Peyer's patch (tissue), 4 donors: ENCODE data around the gene CTU2. TPM values are rescaled to one million over a fixed set of nuclear protein-coding genes. Genes with fewer than 3 reads are reported as not detected.

ENCODE experiments used
- DNase-seq, 3 donors: peaks; one replicate each; pipeline ENCODE4 v3.0.0-alpha.2; 2017 to 2019
- H3K27ac ChIP-seq, 4 donors: fragments of 200-600 bp; sonication (generic); one replicate each; pipeline ENCODE4 v1.5.1; 2016 to 2019
- H3K27me3 ChIP-seq, 2 donors: fragments of 200-600 bp; sonication (generic); one replicate each; pipeline ENCODE4 v1.5.1; 2019
- H3K36me3 ChIP-seq, 3 donors: fragments of 200-600 bp; sonication (generic); one replicate each; pipeline ENCODE4 v1.5.1; 2016 to 2019
- H3K4me1 ChIP-seq, 4 donors: fragments of 200-600 bp; sonication (generic); one replicate each; pipeline ENCODE4 v1.5.1; 2016 to 2019
- H3K4me3 ChIP-seq, 4 donors: fragments of 200-600 bp; sonication (generic); 1 replicate in 3 of 4; 2 replicates in 1 of 4; pipeline ENCODE4 v1.5.1; 2016 to 2019; ENCODE audit warnings: mild to moderate bottlenecking in 1 of 4
- H3K9me3 ChIP-seq, 4 donors: fragments of 200-600 bp; sonication (generic); one replicate each; pipeline ENCODE4 v1.5.1; 2016 to 2019; ENCODE audit warnings: mild to moderate bottlenecking in 1 of 4
- POLR2A ChIP-seq, 2 donors: fragments of 450-650 bp; IDR thresholded peaks; one replicate each; pipeline ENCODE4 v1.5.1; 2017; ENCODE audit warnings: antibody characterized with exemption in 2 of 2, mild to moderate bottlenecking in 2 of 2, moderate library complexity in 2 of 2
- total RNA-seq, 4 donors: library from RNA; depleted of rRNA; stranded (reverse); fragments of >200 nt; gene quantifications; one replicate each; pipeline ENCODE4 v1.1.0, GENCODE V29; 2016
- TF ChIP-seq, protein P1 (sequence below), 6 experiments: fragments of 450-650 bp in 4 of 6; fragments of 200-600 bp in 2 of 6; sonication (generic) in 1 of 6; IDR thresholded peaks; one replicate each; pipeline ENCODE4 v1.5.1; 2017 to 2019; ENCODE audit warnings: antibody characterized with exemption in 6 of 6, mild to moderate bottlenecking in 3 of 6, moderate library complexity in 1 of 6

Gene CTU2
- total RNA-seq, 4 donors from 2014 or later = 3.9 to 25.1 (median 9.3) TPM

DNA sequence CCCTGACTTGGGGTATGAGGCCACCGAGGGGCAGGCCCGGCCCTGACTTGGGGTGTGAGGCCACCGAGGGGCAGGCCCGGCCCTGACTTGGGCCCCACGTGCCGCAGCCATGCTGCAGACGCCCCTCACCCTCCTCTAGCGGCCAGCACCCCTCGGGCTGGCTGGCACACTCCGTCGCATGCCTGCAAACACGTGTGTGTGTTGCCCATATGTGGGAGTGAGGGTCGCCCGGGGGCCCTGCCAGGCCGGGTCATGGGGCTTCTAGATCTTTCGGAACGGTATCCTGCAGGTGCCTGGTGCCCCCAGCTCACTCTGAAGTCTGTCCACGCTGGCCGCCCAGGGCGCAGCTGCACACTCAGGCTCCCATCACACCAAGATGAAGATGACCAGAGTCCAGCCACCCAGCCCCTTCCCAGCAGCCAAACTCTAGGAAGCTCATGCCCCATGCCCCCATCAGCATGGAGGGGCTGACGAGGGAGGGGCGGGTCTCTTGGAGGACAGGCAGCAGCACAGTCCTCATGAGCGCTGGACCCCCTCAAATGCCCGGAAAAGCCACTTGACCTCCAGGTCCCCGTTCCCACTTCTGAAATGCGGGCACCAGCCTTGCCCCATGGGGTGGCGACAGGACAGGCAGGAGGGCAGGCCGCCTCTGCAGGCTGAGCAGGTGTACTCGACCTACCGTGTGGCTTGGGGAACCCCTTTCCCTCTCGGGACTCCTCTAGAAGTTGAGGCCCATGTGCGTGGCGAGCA is 33.8 kb downstream of the CTU2 start:
- no peak for DNase-seq
- Histone ChIP-seq H3K36me3 (peaks cover 0 to 44% (median 0%) of the 10 kb centered on the region in 3 donors), H3K27ac (no peak overlapping the region), H3K4me1 (peaks cover 0 to 26% (median 17%) of the 10 kb centered on the region in 4 donors), H3K27me3 (no peaks in the 10 kb centered on the region), H3K9me3 (no peaks in the 10 kb centered on the region), H3K4me3 (no peak overlapping the region)
- TF ChIP-seq POLR2A (IDR thresholded peaks at IDR 0.05) = no peak
- TF ChIP-seq, protein P1, sequence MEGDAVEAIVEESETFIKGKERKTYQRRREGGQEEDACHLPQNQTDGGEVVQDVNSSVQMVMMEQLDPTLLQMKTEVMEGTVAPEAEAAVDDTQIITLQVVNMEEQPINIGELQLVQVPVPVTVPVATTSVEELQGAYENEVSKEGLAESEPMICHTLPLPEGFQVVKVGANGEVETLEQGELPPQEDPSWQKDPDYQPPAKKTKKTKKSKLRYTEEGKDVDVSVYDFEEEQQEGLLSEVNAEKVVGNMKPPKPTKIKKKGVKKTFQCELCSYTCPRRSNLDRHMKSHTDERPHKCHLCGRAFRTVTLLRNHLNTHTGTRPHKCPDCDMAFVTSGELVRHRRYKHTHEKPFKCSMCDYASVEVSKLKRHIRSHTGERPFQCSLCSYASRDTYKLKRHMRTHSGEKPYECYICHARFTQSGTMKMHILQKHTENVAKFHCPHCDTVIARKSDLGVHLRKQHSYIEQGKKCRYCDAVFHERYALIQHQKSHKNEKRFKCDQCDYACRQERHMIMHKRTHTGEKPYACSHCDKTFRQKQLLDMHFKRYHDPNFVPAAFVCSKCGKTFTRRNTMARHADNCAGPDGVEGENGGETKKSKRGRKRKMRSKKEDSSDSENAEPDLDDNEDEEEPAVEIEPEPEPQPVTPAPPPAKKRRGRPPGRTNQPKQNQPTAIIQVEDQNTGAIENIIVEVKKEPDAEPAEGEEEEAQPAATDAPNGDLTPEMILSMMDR (IDR thresholded peaks at IDR 0.05) = no peak

- Histone ChIP-seq H3K36me3 (peaks cover 0 to 38% (median 0%) of the 10 kb centered on the region in 3 donors), H3K9me3 (no peaks in the 10 kb centered on the region), H3K4me3 (no peak overlapping the region), H3K27ac (no peak overlapping the region), H3K4me1 (peaks cover 0 to 29% (median 20%) of the 10 kb centered on the region in 4 donors), H3K27me3 (no peaks in the 10 kb centered on the region)
- DNase-seq = no peak
- TF ChIP-seq POLR2A (IDR thresholded peaks at IDR 0.05) = no peak
- TF ChIP-seq, protein P1 (IDR thresholded peaks at IDR 0.05) = no peak
These were observed 34.4 kb downstream of the CTU2 start for GRCh38 chr16:88740727-88741055.

- Histone ChIP-seq H3K36me3 (peaks cover 0 to 33% (median 0%) of the 10 kb centered on the region in 3 donors), H3K4me1 (peaks cover 0 to 33% (median 23%) of the 10 kb centered on the region in 4 donors), H3K27me3 (no peaks in the 10 kb centered on the region), H3K27ac (no peak overlapping the region), H3K9me3 (no peaks in the 10 kb centered on the region), H3K4me3 (no peak overlapping the region)
- TF ChIP-seq, protein P1 (IDR thresholded peaks at IDR 0.05) = no peak
- TF ChIP-seq POLR2A (IDR thresholded peaks at IDR 0.05) = no peak
- no peak for DNase-seq
These were observed 35.1 kb downstream of the CTU2 start for GRCh38 chr16:88741368-88741767.

GRCh38 chr16:88742896-88743605 is 36.7 kb downstream of the CTU2 start:
- Histone ChIP-seq H3K4me1 (peaks cover 0 to 37% (median 20%) of the 10 kb centered on the region in 4 donors), H3K9me3 (no peaks in the 10 kb centered on the region), H3K27me3 (no peaks in the 10 kb centered on the region), H3K36me3 (peaks cover 0 to 23% (median 0%) of the 10 kb centered on the region in 3 donors), H3K4me3 (no peak overlapping the region), H3K27ac (no peak overlapping the region)
- TF ChIP-seq, protein P1 (IDR thresholded peaks at IDR 0.05) = no peak
- no peak for TF ChIP-seq POLR2A (IDR thresholded peaks at IDR 0.05)
- DNase-seq = no peak

- peak overlapping the region in 1 of 4 donors; percentile 31 for H3K27ac ChIP-seq
- no peak overlapping the region for H3K4me3 ChIP-seq
- DNase-seq = peak; percentile 73 to 92 (median 88)
- H3K4me1 ChIP-seq = peaks cover 0 to 37% (median 20%) of the 10 kb centered on the region in 4 donors
- H3K27me3 ChIP-seq = no peaks in the 10 kb centered on the region
- H3K36me3 ChIP-seq = peaks cover 0 to 18% (median 0%) of the 10 kb centered on the region in 3 donors
- H3K9me3 ChIP-seq = no peaks in the 10 kb centered on the region
- TF ChIP-seq POLR2A (IDR thresholded peaks at IDR 0.05) = no peak
- TF ChIP-seq, protein P1 (IDR thresholded peaks at IDR 0.05) = peak; percentile 82 to 92 (median 86)
These were observed 37.6 kb downstream of the CTU2 start for GRCh38 chr16:88743693-88744576.
